Stomach (tissue), 4 donors: ENCODE data around the gene PRICKLE1.

ENCODE experiments used
- POLR2A ChIP-seq, 4 donors: fragments of 450-650 bp; IDR thresholded peaks; one replicate each; pipeline ENCODE4 v1.6.1; 2016; ENCODE audit warnings: antibody characterized with exemption in 4 of 4, control low read depth in 2 of 4, mild to moderate bottlenecking in 1 of 4, moderate library complexity in 1 of 4
- POLR2AphosphoS5 ChIP-seq, 3 donors: sonication (generic); formaldehyde crosslinking; IDR thresholded peaks; one replicate each; pipeline ENCODE4 v1.6.1; 2016; ENCODE audit warnings: antibody characterized with exemption in 3 of 3
- TF ChIP-seq, protein P1 (sequence below), 7 experiments: fragments of 450-650 bp in 4 of 7; fragments of 200-600 bp in 3 of 7; sonication (generic) in 3 of 7; IDR thresholded peaks; one replicate each; pipeline ENCODE4 v1.5.1; 2016 to 2019; ENCODE audit warnings: antibody characterized with exemption in 7 of 7, control low read depth in 2 of 7, mild to moderate bottlenecking in 1 of 7

DNA sequence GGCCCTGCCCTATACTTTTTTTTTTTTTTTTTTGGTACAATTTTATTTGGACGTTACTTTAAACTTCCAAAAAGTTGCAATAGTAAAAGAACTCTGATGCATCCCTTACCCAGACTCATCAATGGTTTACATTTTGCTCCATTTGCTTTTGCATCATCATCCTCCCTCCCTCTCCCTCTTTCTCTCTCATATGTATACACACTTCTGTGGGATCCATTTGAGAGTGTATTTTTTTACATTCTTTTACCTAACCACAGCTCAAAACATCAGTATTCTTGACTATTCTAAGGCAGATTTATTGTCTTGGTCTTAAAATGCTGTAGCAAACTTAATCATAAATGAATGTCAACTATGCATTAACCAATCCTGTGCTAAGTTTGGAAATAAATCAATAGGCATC, 111.6 kb downstream of the PRICKLE1 start:
- TF ChIP-seq, protein P1, sequence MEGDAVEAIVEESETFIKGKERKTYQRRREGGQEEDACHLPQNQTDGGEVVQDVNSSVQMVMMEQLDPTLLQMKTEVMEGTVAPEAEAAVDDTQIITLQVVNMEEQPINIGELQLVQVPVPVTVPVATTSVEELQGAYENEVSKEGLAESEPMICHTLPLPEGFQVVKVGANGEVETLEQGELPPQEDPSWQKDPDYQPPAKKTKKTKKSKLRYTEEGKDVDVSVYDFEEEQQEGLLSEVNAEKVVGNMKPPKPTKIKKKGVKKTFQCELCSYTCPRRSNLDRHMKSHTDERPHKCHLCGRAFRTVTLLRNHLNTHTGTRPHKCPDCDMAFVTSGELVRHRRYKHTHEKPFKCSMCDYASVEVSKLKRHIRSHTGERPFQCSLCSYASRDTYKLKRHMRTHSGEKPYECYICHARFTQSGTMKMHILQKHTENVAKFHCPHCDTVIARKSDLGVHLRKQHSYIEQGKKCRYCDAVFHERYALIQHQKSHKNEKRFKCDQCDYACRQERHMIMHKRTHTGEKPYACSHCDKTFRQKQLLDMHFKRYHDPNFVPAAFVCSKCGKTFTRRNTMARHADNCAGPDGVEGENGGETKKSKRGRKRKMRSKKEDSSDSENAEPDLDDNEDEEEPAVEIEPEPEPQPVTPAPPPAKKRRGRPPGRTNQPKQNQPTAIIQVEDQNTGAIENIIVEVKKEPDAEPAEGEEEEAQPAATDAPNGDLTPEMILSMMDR (IDR thresholded peaks at IDR 0.05), result no peak
- TF ChIP-seq POLR2A (IDR thresholded peaks at IDR 0.05) (no peak), POLR2AphosphoS5 (IDR thresholded peaks at IDR 0.05) (no peak)
